Heart left ventricle (tissue), 13 donors: Measurements from ENCODE around the gene TRPC5OS.

ENCODE experiments used
- CTCF ChIP-seq, 12 donors: fragments of 200-600 bp; sonication (generic) in 4 of 12; IDR thresholded peaks; one replicate each; pipeline versions ENCODE4 v1.5.0 to v1.8.0; 2018 to 2022; ENCODE audit warnings: antibody characterized with exemption in 12 of 12, mild to moderate bottlenecking in 5 of 12
- POLR2A ChIP-seq, 2 donors: fragments of 450-650 bp; IDR thresholded peaks; one replicate each; pipeline ENCODE4 v1.6.1; 2017; ENCODE audit warnings: antibody characterized with exemption in 2 of 2, mild to moderate bottlenecking in 2 of 2, moderate library complexity in 2 of 2
- donor health status: ischemic (EF 13 %, LVEDD 7.1; RV severe dilation, severe dysfunction).
- donor health status: DM: no; HTN: yes; CAD: no.
- donor health status: DM: no; HTN: no; CAD: no.
- donor health status: ischemic (EF 25% LVEDD 6.9; RV normal size, moderate dysfunction).
- donor health status: ischemic (EF 25% LVEDD 5.7; RV mildly dilated, moderate dysfunction).
- donor health status: ischemic (EF 35%, LVEDD 5.7; RV mildly dilated, moderate dysfunction).
- donor health status: nonischemic (EF 11% LVEDD 7.7; RV severe dilation, severe dysfunction).
- donor health status: DM: yes; HTN: yes; CAD: no.
- donor health status: PGD.
- donor health status: ischemic (EF 29% LVEDD 5.4; RV normal size, mild dysfunction).
- donor health status: nonischemic (EF 23%, LVEDD 6.1; RV moderate dilation, normal function).

GRCh38 chrX:111917591-111917990 is 41.6 kb downstream of the TRPC5OS start:
- TF ChIP-seq CTCF (IDR thresholded peaks at IDR 0.05) (no peak), POLR2A (IDR thresholded peaks at IDR 0.05) (no peak)
